Panc1 (cell line): ENCODE measurements around the gene FGFRL1.
"Not testable (repeated sequence)": the region's sequence is repeated elsewhere in the genome, so short reads cannot be mapped to it uniquely, and the experiment has no call there.

ENCODE experiments used
- CTCF ChIP-seq: fragments of 450-650 bp; IDR thresholded peaks from 2 replicates; pipeline ENCODE4 v1.5.1; 2017; ENCODE audit warnings: mild to moderate bottlenecking
- POLR2AphosphoS5 ChIP-seq: IDR thresholded peaks from 2 replicates; pipeline ENCODE4 v1.6.1; 2012; ENCODE audit warnings: mild to moderate bottlenecking, low read depth, low read length, moderate library complexity
- REST ChIP-seq, 2 experiments: IDR thresholded peaks; 2 replicates each; pipeline ENCODE4 v1.6.1; 2011 to 2012; ENCODE audit warnings: low read depth in 2 of 2, control low read depth in 1 of 2, low read length in 1 of 2, mild to moderate bottlenecking in 1 of 2, moderate library complexity in 1 of 2; ENCODE audit not compliant: insufficient read depth in 1 of 2
- SIN3A ChIP-seq: IDR thresholded peaks from 2 replicates; pipeline ENCODE4 v1.6.1; 2012; ENCODE audit warnings: low read depth, mild to moderate bottlenecking, low read length, moderate library complexity, borderline replicate concordance; ENCODE audit not compliant: insufficient read depth
- TCF7L2 ChIP-seq: IDR thresholded peaks from 2 replicates; pipeline ENCODE4 v1.6.1; 2011; ENCODE audit warnings: mild to moderate bottlenecking, low read depth, low read length, inconsistent platforms

- not testable (repeated sequence) for TF ChIP-seq CTCF; REST (IDR thresholded peaks at IDR 0.05; ENCODE audit: insufficient read depth in 1 of 2, low read depth in 2 of 2, low read length in 1 of 2); SIN3A; POLR2AphosphoS5; TCF7L2
These were observed 43.8 kb downstream of the FGFRL1 start for GRCh38 chr4:1055243-1055701.
